GM12878 (cell line): ENCODE measurements around the gene CASP5.

Source experiments
- ATF3 ChIP-seq: IDR thresholded peaks from 2 replicates; pipeline ENCODE4 v1.6.1; 2011; ENCODE audit warnings: low read depth, mild to moderate bottlenecking, low read length, moderate library complexity, borderline replicate concordance; ENCODE audit errors: extremely low read depth
- CHD1 ChIP-seq: IDR thresholded peaks from 2 replicates; pipeline ENCODE4 v1.6.1; 2012; ENCODE audit warnings: low read depth, low read length, improper control_type of control experiment
- CHD4 ChIP-seq: fragments of 200-600 bp; sonication (generic); IDR thresholded peaks from 2 replicates; pipeline ENCODE4 v1.6.1; 2016; ENCODE audit warnings: mild to moderate bottlenecking
- CREM ChIP-seq: IDR thresholded peaks from 2 replicates; pipeline ENCODE4 v1.6.1; 2014; ENCODE audit warnings: antibody characterized with exemption, low read depth
- CTCF ChIP-seq, 3 experiments: IDR thresholded peaks in 2 of 3; conservative IDR thresholded peaks in 1 of 3; 2 replicates each; pipeline ENCODE4 v1.5.1; 2011; ENCODE audit warnings: low read depth in 3 of 3, low read length in 3 of 3, mild to moderate bottlenecking in 3 of 3, control low read depth in 2 of 3, moderate library complexity in 2 of 3, inconsistent platforms in 1 of 3, mixed read lengths in 1 of 3; ENCODE audit not compliant: control insufficient read depth in 2 of 3, insufficient read depth in 1 of 3; ENCODE audit errors: extremely low read depth in 1 of 3
- FOS ChIP-seq: IDR thresholded peaks from 3 replicates; pipeline ENCODE4 v1.6.1; 2011; ENCODE audit warnings: borderline replicate concordance; ENCODE audit not compliant: insufficient read length; ENCODE audit errors: extremely low read depth
- FOXM1 ChIP-seq: IDR thresholded peaks from 2 replicates; pipeline ENCODE4 v1.6.1; 2012; ENCODE audit warnings: low read depth, mild to moderate bottlenecking, inconsistent platforms, low read length, moderate library complexity
- NKRF ChIP-seq: fragments of 450-650 bp; conservative IDR thresholded peaks from 2 replicates; pipeline ENCODE4 v1.6.1; 2017; ENCODE audit warnings: mild to moderate bottlenecking, moderate library complexity
- NRF1 ChIP-seq: conservative IDR thresholded peaks from 2 replicates; pipeline ENCODE4 v1.6.1; 2011; ENCODE audit warnings: mild to moderate bottlenecking, low read depth, low read length, improper control_type of control experiment
- POLR2A ChIP-seq: IDR thresholded peaks from 2 replicates; pipeline ENCODE4 v1.6.1; 2011; ENCODE audit warnings: low read depth, mild to moderate bottlenecking, low read length
- SIN3A ChIP-seq: IDR thresholded peaks from 2 replicates; pipeline ENCODE4 v1.6.1; 2012; ENCODE audit warnings: low read depth, low read length, improper control_type of control experiment
- TARDBP ChIP-seq: IDR thresholded peaks from 2 replicates; pipeline ENCODE4 v1.6.1; 2016; ENCODE audit warnings: borderline replicate concordance
- USF2 ChIP-seq: IDR thresholded peaks from 2 replicates; pipeline ENCODE4 v1.6.1; 2011; ENCODE audit warnings: low read depth, low read length, improper control_type of control experiment, borderline replicate concordance
- TF ChIP-seq, protein P1 (sequence below): fragments of 450-650 bp; IDR thresholded peaks from 2 replicates; pipeline ENCODE4 v1.6.1; 2017; ENCODE audit warnings: mild to moderate bottlenecking

DNA sequence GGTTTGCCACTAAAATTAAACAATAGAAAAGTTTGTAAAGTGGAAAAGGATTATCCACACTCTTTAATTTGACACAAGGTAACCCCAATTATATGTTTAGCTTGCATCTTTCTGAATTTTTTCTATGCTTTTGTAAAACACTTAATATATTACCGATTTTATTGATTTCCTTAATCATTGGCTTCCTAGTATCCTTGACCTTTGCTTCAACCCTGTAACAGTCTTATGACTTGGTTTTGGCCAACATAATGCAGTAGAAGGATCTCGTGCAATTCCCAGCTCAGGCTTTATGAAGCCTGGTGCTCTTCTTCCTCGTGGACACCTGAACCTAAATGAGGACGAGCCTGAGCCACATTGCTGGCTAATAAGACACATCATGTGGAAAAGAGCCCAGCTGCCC is 31.0 kb downstream of the CASP5 start:
- no peak for TF ChIP-seq TARDBP
- no peak for TF ChIP-seq FOS
- TF ChIP-seq NRF1, result no peak
- TF ChIP-seq CHD1, result no peak
- TF ChIP-seq USF2, result no peak
- TF ChIP-seq FOXM1, result no peak
- no peak for TF ChIP-seq ATF3
- TF ChIP-seq POLR2A, result no peak
- no peak for TF ChIP-seq CTCF (IDR thresholded peaks at IDR 0.05 in 2 of 3, conservative IDR thresholded peaks at IDR 0.05 in 1 of 3; ENCODE audit: control insufficient read depth in 2 of 3, extremely low read depth in 1 of 3, insufficient read depth in 1 of 3, low read depth in 3 of 3, low read length in 3 of 3)
- TF ChIP-seq SIN3A, result no peak
- TF ChIP-seq NKRF, result no peak
- TF ChIP-seq CHD4, result no peak
- no peak for TF ChIP-seq CREM
- TF ChIP-seq, protein P1, sequence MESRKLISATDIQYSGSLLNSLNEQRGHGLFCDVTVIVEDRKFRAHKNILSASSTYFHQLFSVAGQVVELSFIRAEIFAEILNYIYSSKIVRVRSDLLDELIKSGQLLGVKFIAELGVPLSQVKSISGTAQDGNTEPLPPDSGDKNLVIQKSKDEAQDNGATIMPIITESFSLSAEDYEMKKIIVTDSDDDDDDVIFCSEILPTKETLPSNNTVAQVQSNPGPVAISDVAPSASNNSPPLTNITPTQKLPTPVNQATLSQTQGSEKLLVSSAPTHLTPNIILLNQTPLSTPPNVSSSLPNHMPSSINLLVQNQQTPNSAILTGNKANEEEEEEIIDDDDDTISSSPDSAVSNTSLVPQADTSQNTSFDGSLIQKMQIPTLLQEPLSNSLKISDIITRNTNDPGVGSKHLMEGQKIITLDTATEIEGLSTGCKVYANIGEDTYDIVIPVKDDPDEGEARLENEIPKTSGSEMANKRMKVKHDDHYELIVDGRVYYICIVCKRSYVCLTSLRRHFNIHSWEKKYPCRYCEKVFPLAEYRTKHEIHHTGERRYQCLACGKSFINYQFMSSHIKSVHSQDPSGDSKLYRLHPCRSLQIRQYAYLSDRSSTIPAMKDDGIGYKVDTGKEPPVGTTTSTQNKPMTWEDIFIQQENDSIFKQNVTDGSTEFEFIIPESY, result no peak
